SH-SY5Y (cell line): Measurements from ENCODE around the gene TMEM176A.

Experiments
- GATA2 ChIP-seq: IDR thresholded peaks from 2 replicates; pipeline ENCODE4 v1.6.1; 2011; ENCODE audit warnings: mild to moderate bottlenecking, low read depth, low read length
- GATA3 ChIP-seq: IDR thresholded peaks from 2 replicates; pipeline ENCODE4 v1.6.1; 2011; ENCODE audit warnings: low read depth, mild to moderate bottlenecking, low read length, moderate library complexity

The TMEM176A gene

DNA sequence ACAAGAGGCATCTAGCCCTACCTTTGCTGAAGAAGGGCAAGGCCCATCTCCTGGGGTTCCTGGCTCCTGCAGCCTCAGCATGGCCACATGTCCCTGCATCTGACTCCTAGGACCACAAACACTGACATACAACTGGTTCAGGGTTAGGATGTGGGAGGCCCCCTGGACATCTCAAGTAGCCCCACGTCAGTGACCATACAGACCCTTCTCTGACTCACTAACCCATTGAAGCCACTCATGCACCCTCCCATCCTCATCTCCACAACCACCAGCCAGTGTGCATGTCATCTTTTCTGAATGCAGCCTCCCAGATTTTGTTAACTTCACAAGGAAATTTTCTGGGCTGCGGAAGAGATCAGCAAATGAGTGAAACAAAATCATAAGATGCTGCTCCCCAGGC, 18.6 kb upstream of the TMEM176A start:
- TF ChIP-seq GATA3 (no peak), GATA2 (no peak)

DNA sequence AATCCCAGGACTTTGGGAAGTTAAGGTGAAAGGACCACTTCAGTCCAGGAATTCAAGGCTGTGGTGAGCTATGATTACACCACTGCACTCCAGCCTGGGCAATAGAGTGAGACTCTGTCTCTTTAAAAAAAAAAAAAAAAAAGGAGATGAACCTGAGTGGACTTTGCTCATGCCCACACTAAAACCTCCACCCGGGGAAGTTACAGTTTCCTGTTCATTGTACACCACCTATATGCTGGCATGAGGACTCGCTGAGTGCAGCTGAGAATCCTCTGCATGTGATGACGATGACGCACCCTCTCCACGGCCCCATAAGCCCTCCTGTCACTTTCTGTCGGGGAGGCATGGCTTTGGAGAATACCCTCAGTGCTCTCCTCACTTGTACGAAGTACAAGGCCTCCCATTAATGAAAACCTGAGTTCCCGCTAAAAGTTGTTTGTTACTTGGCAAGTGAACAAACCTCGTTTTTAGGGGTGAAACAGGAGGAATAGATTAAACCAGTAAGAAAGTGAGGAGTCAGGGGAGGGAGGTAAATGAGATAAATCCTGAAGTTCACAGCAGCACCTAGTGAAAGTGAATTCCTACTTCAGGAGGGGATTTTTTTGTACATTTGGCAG, 16.3 kb upstream of the TMEM176A start:
- TF ChIP-seq GATA3 = no peak
- TF ChIP-seq GATA2 = no peak

DNA sequence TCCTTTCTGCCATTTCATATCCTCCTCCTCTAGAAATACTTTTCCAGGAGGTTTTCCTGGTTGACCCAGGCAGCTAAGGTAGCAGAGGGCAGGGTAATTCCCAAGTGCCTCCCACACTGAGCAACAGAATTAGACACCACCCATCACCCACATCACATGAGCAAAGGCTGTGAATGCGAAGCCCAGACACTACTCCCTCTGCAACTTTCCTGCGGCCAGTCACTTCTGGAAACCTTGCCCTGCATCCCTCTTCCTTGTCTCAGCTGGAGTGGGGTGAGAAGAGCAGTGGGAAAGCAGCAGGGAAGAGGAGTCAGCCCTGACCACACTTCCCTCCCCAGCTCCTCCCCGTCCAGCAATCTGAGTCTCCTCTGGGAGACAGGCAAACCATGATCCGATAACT, 15.6 kb upstream of the TMEM176A start:
- TF ChIP-seq GATA2 (no peak), GATA3 (no peak)

GRCh38 chr7:150787321-150788281, 13.0 kb upstream of the TMEM176A start:
- TF ChIP-seq GATA3 (peak; percentile 73), GATA2 (peak; percentile 87)

GRCh38 chr7:150788474-150789269, 11.9 kb upstream of the TMEM176A start:
- TF ChIP-seq GATA3 (peak; percentile 70; the same call in 1 of the 2 replicates), GATA2 (peak; percentile 81; the same call in 1 of the 2 replicates)

GRCh38 chr7:150790416-150791075, 10.0 kb upstream of the TMEM176A start:
- TF ChIP-seq GATA2 = no peak
- TF ChIP-seq GATA3 = no peak

DNA sequence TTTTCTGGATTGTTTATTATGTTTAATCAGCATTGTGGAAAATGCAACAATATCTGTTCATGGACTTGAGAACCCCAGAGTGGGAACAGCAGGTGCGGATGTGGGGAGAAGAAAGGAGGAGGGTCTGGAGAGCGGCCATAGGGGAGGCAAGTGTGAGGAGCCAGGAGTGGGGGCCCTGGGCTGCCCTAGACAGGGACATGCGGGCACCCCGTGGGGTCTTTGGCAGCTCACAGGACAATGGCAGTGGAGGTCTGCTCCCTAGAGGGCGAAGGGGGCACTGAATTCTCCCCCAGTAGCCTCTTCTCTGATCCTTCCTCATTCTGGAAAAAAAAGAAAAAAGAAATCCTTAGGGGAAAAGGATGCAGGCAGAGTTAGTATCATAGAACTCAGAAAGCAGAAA, 9.3 kb upstream of the TMEM176A start:
- TF ChIP-seq GATA2 (no peak), GATA3 (no peak)

- TF ChIP-seq GATA2 (no peak), GATA3 (no peak)
Measured at GRCh38 chr7:150791746-150792452, 8.7 kb upstream of the TMEM176A start.

DNA sequence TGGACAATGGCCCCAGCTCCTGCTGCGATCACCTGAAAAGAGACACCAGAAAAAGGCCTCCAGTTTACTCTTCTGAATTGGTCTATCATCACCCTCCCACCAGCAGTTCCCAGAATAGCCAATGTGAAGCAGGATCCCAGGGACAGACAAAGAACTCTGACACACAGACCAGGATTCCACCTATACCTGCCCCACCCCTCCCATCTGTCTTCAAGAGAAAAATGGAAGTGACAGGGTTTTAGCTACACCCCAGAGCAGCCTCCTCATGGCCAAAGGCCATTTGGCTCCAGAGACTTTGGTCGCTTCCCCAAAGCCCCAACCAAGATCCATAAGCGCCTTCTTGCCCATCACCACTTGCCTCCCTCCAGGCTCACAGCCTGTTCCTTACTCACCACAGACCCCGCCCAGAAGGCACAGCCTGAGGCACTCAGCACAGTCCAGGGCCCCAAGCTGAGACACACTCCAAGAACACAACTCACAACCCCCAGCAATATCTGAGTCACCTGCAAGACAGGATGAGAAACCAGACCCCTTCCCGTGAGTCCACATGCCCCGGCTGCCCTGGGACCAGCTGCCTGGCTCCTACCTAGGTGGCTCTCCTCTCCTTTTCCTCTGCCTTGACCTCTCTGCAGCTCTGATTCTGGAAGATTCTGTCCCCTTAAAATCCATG, 6.9 kb upstream of the TMEM176A start:
- TF ChIP-seq GATA3 (no peak), GATA2 (no peak)

- TF ChIP-seq GATA2 (no peak), GATA3 (no peak)
Measured at GRCh38 chr7:150797661-150798060, 2.9 kb upstream of the TMEM176A start.

GRCh38 chr7:150799156-150799555, 1.4 kb upstream of the TMEM176A start:
- TF ChIP-seq GATA3 (no peak), GATA2 (no peak)

DNA sequence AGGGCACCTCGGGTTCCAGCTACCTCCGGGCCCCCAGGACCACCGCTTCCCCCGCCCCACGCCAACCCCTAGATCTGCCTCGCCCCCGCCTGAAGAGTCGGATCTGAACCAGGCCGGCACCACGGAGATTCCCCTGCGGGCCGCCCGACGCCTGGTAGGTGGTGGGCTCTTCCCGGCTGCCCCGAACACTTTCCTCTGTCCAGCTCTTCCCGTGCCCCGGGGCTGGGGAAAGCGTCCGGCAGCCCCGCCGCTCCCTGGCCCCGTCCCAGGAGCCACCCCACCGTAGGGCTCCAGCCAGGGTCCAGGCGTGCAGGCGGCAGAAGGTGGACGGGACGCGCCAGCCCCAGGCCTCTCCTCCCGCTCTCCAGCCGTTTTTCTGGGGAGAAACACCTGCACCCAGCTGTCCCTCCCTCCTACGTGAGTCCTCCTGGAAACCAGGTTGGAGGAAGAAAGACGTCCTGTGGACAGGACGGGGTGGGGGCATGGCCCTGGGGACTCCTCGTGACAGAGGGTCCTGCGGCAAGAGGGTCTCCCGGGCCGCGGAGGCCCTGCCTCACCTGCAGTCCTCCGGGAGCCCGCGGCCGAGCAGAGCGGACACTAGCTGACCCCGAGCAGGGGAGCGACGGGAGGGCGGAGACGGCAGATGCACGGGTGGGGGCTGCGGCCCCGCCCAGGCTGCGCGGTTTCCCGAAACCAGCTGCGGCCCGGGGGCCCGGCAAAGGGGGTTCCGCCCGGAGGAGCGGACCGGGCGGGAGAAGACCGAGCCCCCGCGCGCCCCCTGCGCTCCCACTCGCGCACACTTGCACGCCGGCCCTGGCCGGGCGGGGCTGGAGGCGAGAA, 608 bp upstream of the TMEM176A start, which contains the start of gene TMEM176B:
Gene TMEM176B (minus strand): TSS at position 624 of the 840 bp plus-strand sequence. CDS start 3,795 bp downstream, outside the sequence.
- TF ChIP-seq GATA3 (no peak), GATA2 (no peak)
